ENCODE results near the gene NFIA.

DNA sequence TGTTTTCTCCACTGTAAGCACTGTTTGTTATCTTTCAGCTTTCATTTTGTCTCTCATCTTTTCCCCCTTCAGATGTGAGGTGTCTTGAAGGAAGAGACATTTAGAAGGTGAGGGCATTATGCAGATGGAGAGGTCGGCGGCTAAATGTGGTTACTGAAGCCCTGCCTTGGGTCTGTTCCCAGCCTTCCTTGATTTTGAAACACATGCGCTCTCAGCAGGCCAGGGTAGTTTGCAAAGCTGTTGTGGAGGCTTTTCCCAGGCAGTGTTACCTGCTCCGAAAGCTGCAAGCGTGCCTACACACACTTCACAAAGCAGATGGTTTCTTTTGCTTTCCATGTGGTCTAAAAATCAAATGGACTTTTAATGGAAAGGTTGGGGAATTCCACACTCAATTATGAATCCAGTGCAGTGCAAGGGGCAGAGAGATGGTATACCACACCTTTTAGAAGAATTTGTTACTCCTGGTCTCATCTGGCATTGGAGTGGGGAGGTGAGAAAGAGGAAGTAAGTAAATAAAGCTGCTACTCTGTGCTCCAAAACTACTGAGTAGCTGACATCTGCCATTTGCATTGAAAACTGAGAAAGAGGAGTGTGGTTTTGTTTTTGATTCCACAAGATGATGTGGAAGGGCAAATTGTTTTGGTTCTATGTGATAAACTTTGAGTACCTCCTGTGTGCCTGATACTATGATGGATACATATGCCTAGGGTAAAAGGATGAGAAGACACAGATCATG lies 91.9 kb downstream of the NFIA start:
- TF ChIP-seq CTCF (IDR thresholded peaks at IDR 0.05) (no peak), POLR2A (IDR thresholded peaks at IDR 0.05) (no peak), EP300 (IDR thresholded peaks at IDR 0.05) (no peak), POLR2AphosphoS5 (IDR thresholded peaks at IDR 0.05) (no peak)

Data from upper lobe of left lung (tissue), 4 donors.